CD14-positive monocyte (primary cell): ENCODE measurements around the gene BAZ2B. TPM values are rescaled to one million over a fixed set of nuclear protein-coding genes. Genes with fewer than 3 reads are reported as not detected.

ENCODE experiments used
- DNase-seq, 3 donors: peaks; one replicate each; pipeline ENCODE4 v3.0.0-alpha.2; 2011 to 2022
- H2AFZ ChIP-seq: 2 replicates; pipeline ENCODE4 v1.6.0; 2012; ENCODE audit warnings: mild to moderate bottlenecking, low read depth, low read length, inconsistent platforms; ENCODE audit not compliant: insufficient read depth, poor library complexity, severe bottlenecking
- H3K27ac ChIP-seq, 2 donors: 1 replicate in 1 of 2; 2 replicates in 1 of 2; pipeline ENCODE4 v1.5.1; 2012 to 2013; ENCODE audit warnings: low read length in 2 of 2, control low read depth in 1 of 2, inconsistent platforms in 1 of 2, low read depth in 1 of 2, mild to moderate bottlenecking in 1 of 2
- H3K27me3 ChIP-seq, 2 donors: one replicate each; pipeline versions ENCODE4 v1.6.0 to v1.6.1; 2011 to 2013; ENCODE audit warnings: low read length in 2 of 2; ENCODE audit not compliant: control insufficient read depth in 2 of 2, insufficient read depth in 2 of 2
- H3K36me3 ChIP-seq, 2 donors: replicated peaks in 1 of 2; 1 replicate in 1 of 2; 2 replicates in 1 of 2; pipeline versions ENCODE4 v1.5.1 to v1.6.1; 2012 to 2013; ENCODE audit warnings: low read length in 2 of 2, control low read depth in 1 of 2, inconsistent platforms in 1 of 2, mild to moderate bottlenecking in 1 of 2; ENCODE audit not compliant: insufficient read depth in 2 of 2, control insufficient read depth in 1 of 2
- H3K4me1 ChIP-seq, 2 donors: 1 replicate in 1 of 2; 2 replicates in 1 of 2; pipeline versions ENCODE4 v1.5.1 to v1.6.1; 2012 to 2013; ENCODE audit warnings: low read length in 2 of 2, control low read depth in 1 of 2, inconsistent platforms in 1 of 2, mild to moderate bottlenecking in 1 of 2, moderate library complexity in 1 of 2; ENCODE audit not compliant: insufficient read depth in 2 of 2, control insufficient read depth in 1 of 2
- H3K4me2 ChIP-seq: replicated peaks from 2 replicates; pipeline ENCODE3; 2012; ENCODE audit warnings: low read length, moderate library complexity, mild to moderate bottlenecking; ENCODE audit not compliant: poor library complexity, severe bottlenecking; ENCODE audit errors: extremely low read depth
- H3K4me3 ChIP-seq, 3 experiments: fragments of 200-600 bp in 1 of 3; sonication (generic) in 1 of 3; replicated peaks in 1 of 3; 1 replicate in 2 of 3; 2 replicates in 1 of 3; pipeline ENCODE4 v1.5.1; 2011 to 2013; ENCODE audit warnings: low read length in 3 of 3, mild to moderate bottlenecking in 3 of 3, control low read depth in 2 of 3, low read depth in 2 of 3, inconsistent platforms in 1 of 3, moderate library complexity in 1 of 3
- H3K79me2 ChIP-seq: 2 replicates; pipeline ENCODE4 v1.6.0; 2012; ENCODE audit warnings: mild to moderate bottlenecking, control low read depth, inconsistent platforms, low read length, moderate library complexity; ENCODE audit not compliant: insufficient read depth
- H3K9ac ChIP-seq: 2 replicates; pipeline ENCODE4 v1.6.0; 2017; ENCODE audit warnings: low read length, mild to moderate bottlenecking; ENCODE audit not compliant: insufficient read depth, poor library complexity, severe bottlenecking
- H3K9me3 ChIP-seq, 2 donors: replicated peaks in 1 of 2; 1 replicate in 1 of 2; 2 replicates in 1 of 2; pipeline versions ENCODE4 v1.5.1 to v1.6.1; 2012 to 2013; ENCODE audit warnings: low read length in 2 of 2, control low read depth in 1 of 2; ENCODE audit not compliant: control insufficient read depth in 1 of 2, insufficient read depth in 1 of 2
- H4K20me1 ChIP-seq: 2 replicates; pipeline ENCODE4 v1.6.0; 2012; ENCODE audit warnings: mild to moderate bottlenecking, low read length, control low read depth, moderate library complexity; ENCODE audit not compliant: insufficient read depth
- H3K27ac Mint-ChIP-seq, 7 donors: one replicate each; pipeline ENCODE4 v1.8.0; 2020; ENCODE audit warnings: mild to moderate bottlenecking in 7 of 7, mixed read lengths in 7 of 7, moderate library complexity in 6 of 7, inconsistent platforms in 2 of 7
- H3K27me3 Mint-ChIP-seq, 3 donors: one replicate each; pipeline ENCODE4 v1.8.0; 2021 to 2022; ENCODE audit warnings: low read depth in 3 of 3, mild to moderate bottlenecking in 3 of 3, mixed read lengths in 3 of 3, moderate library complexity in 3 of 3, inconsistent platforms in 1 of 3
- H3K36me3 Mint-ChIP-seq, 2 donors: one replicate each; pipeline ENCODE4 v1.8.0; 2020; ENCODE audit warnings: mixed read lengths in 2 of 2, inconsistent platforms in 1 of 2, mild to moderate bottlenecking in 1 of 2
- H3K4me1 Mint-ChIP-seq: one replicate; pipeline ENCODE4 v1.8.0; 2020; ENCODE audit warnings: mild to moderate bottlenecking, mixed read lengths
- H3K4me3 Mint-ChIP-seq, 2 donors: one replicate each; pipeline ENCODE4 v1.8.0; 2020; ENCODE audit warnings: mild to moderate bottlenecking in 2 of 2, mixed read lengths in 2 of 2, moderate library complexity in 1 of 2
- H3K9me3 Mint-ChIP-seq, 7 donors: one replicate each; pipeline ENCODE4 v1.8.0; 2020 to 2022; ENCODE audit warnings: mixed read lengths in 7 of 7, mild to moderate bottlenecking in 6 of 7, moderate library complexity in 6 of 7, inconsistent platforms in 2 of 7
- WGBS: methylation state at CpG from one replicate; pipeline ENCODE4 v1.1.5; 2013; ENCODE audit warnings: missing lambda C conversion rate; ENCODE audit not compliant: insufficient coverage; 5-methylcytosine and 5-hydroxymethylcytosine counted together
- intact Hi-C, 2 donors: fragments of 100-400 bp; cut with micrococcal nuclease; formaldehyde crosslinking; loops; one replicate each; pipeline versions ENCODE4 v1.15.0 to v1.15.1; 2023
- polyA plus RNA-seq, 3 donors: library from polyadenylated mRNA; depleted of rRNA in 1 of 3; unstranded in 2 of 3; stranded (reverse) in 1 of 3; fragments of 300-500 nt in 2 of 3; fragments of >200 nt in 1 of 3; fragmentation: Illumina TruSeq in 2 of 3; gene quantifications; 1 replicate in 2 of 3; 2 replicates in 1 of 3; pipeline ENCODE4 v1.2.3, GENCODE V29; 2012 to 2021
- TF ChIP-seq, protein P1 (sequence below): fragments of 200-600 bp; IDR thresholded peaks from one replicate; pipeline ENCODE4 v1.8.0; 2022; ENCODE audit warnings: antibody characterized with exemption, mild to moderate bottlenecking

Gene BAZ2B
- polyA plus RNA-seq, 3 donors = 12.9 to 34.2 (median 31.6) TPM

DNA sequence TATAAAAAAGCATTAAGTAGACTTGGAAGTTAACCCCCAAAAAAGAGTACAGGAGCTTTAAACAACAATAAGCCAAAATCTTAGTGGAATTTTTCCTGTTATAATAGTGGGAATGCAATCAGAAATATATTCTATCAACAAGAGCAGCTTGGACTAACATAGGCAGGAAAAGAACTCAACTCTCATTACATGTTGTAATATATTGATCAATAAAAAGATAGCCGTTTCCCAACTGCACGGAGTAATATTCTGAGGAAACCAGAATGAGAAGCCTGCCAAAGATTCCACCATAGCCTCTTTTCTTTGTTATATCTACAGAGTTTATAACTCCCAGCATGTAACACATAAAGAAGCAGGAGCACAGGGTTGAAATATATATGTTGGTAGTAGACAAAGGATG, 37.6 kb upstream of the BAZ2B start:
- Histone ChIP-seq H3K4me3 (no peak overlapping the region), H3K36me3 (no peaks in the 10 kb centered on the region), H3K79me2 (no peaks in the 10 kb centered on the region), H3K27me3 (no peaks in the 10 kb centered on the region), H4K20me1 (no peaks in the 10 kb centered on the region), H3K27ac (no peak overlapping the region), H3K9me3 (peaks cover 7 to 14% of the 10 kb centered on the region in 2 donors), H2AFZ (no peak overlapping the region), H3K4me2 (no peak overlapping the region), H3K4me1 (peaks cover 9 to 13% of the 10 kb centered on the region in 2 donors), H3K9ac (no peak overlapping the region)
- Mint-ChIP-seq H3K27me3 (peaks cover 0 to 2% (median 0%) of the 10 kb centered on the region in 3 donors), H3K4me1 (peaks cover 17% of the 10 kb centered on the region), H3K9me3 (peaks cover 6 to 21% (median 15%) of the 10 kb centered on the region in 7 donors), H3K36me3 (peaks cover 0 to 4% of the 10 kb centered on the region in 2 donors), H3K4me3 (no peak overlapping the region), H3K27ac (no peak overlapping the region)
- TF ChIP-seq, protein P1, sequence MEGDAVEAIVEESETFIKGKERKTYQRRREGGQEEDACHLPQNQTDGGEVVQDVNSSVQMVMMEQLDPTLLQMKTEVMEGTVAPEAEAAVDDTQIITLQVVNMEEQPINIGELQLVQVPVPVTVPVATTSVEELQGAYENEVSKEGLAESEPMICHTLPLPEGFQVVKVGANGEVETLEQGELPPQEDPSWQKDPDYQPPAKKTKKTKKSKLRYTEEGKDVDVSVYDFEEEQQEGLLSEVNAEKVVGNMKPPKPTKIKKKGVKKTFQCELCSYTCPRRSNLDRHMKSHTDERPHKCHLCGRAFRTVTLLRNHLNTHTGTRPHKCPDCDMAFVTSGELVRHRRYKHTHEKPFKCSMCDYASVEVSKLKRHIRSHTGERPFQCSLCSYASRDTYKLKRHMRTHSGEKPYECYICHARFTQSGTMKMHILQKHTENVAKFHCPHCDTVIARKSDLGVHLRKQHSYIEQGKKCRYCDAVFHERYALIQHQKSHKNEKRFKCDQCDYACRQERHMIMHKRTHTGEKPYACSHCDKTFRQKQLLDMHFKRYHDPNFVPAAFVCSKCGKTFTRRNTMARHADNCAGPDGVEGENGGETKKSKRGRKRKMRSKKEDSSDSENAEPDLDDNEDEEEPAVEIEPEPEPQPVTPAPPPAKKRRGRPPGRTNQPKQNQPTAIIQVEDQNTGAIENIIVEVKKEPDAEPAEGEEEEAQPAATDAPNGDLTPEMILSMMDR = no peak
- intact Hi-C loops = no loop called here
- no CpG with 5 or more reads among the region's 2 CpGs for WGBS
- DNase-seq = no peak

DNA sequence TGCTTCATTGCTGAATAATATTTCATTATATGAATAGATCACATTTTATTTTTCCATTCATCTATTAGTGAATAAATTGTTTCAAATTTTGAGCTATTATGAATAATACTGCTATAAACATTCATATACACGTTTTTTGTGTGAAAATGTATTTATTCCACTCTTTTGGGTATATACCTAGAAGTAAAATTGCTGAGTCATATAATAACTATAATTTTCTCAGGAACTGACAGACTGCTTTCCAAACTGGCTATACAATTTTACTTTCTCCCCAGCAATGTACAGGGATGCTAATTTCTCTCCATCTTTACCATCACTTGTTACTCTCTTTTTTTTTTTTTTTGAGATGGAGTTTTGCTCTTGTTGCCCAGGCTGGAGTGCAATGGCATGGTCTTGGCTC, 35.5 kb upstream of the BAZ2B start:
- Histone ChIP-seq H3K9me3 (peaks cover 7 to 14% of the 10 kb centered on the region in 2 donors), H3K27me3 (no peaks in the 10 kb centered on the region), H4K20me1 (no peaks in the 10 kb centered on the region), H3K4me2 (no peak overlapping the region), H3K27ac (no peak overlapping the region), H3K4me1 (no peaks in the 10 kb centered on the region), H3K9ac (no peak overlapping the region), H2AFZ (no peak overlapping the region), H3K36me3 (no peaks in the 10 kb centered on the region), H3K79me2 (no peaks in the 10 kb centered on the region), H3K4me3 (no peak overlapping the region)
- TF ChIP-seq, protein P1 = no peak
- Mint-ChIP-seq H3K4me1 (peaks cover 3% of the 10 kb centered on the region), H3K4me3 (no peak overlapping the region), H3K9me3 (peaks cover 6 to 21% (median 15%) of the 10 kb centered on the region in 7 donors), H3K27ac (no peak overlapping the region), H3K36me3 (peaks cover 0 to 4% of the 10 kb centered on the region in 2 donors), H3K27me3 (peaks cover 0 to 2% (median 0%) of the 10 kb centered on the region in 3 donors)
- intact Hi-C loops = no loop called here
- no CpG with 5 or more reads among the region's 1 CpG for WGBS
- DNase-seq = no peak
